K562 (cell line): ENCODE results near the gene CDPF1. TPM values are rescaled to one million over a fixed set of nuclear protein-coding genes. Genes with fewer than 3 reads are reported as not detected.

ENCODE experiments used
- ATAC-seq: fragments of 200-7000 bp; cut with Tn5 transposase; 3 replicates; pipeline ENCODE4 v1.9.1; 2020; ENCODE audit warnings: moderate library complexity
- BruUV-seq: library from RNA; stranded (reverse); fragments of 400-500 nt; replicated peaks from 2 replicates; lab custom pipeline; 2021; lab: Mats Ljungman, UMichigan
- CTCF ChIA-PET: fragments of 300-600 bp; formaldehyde crosslinking; extraction: SDS; loops from one replicate; lab custom pipeline; 2021; ENCODE audit warnings: low intra/inter-chr PET ratio; lab: Yijun Ruan, JAX
- POLR2A ChIA-PET: fragments of 300-600, 350-650 bp; sonication (Branson Sonifier 250); formaldehyde crosslinking; extraction: SDS; loops from one replicate; lab custom pipeline; 2021; ENCODE audit warnings: antibody characterized with exemption, inconsistent platforms; lab: Yijun Ruan, JAX
- DNase-seq, 4 experiments: peaks; one replicate each; pipeline versions ENCODE4 v3.0.0 to v3.0.0-alpha.2; 2011 to 2018; ENCODE audit warnings: low spot score in 3 of 4, mixed read lengths in 3 of 4; ENCODE audit errors: extremely low read depth in 1 of 4
- FAIRE-seq: peaks from 2 replicates; lab custom pipeline; 2011; peaks lifted over from hg19 to GRCh38; lab: Jason Lieb, UNC
- H2AFZ ChIP-seq: 2 replicates; pipeline ENCODE4 v1.6.0; 2011; ENCODE audit warnings: low read depth, low read length, control low read depth, inconsistent platforms
- H3K27ac ChIP-seq: fragments of 200-600 bp; 3 replicates; pipeline ENCODE4 v1.8.0; 2011; ENCODE audit warnings: low read depth, mild to moderate bottlenecking, control low read depth, inconsistent platforms, low read length, moderate library complexity, mixed read lengths; ENCODE audit errors: extremely low read depth
- H3K27me3 ChIP-seq, 2 experiments: fragments of 300-600 bp in 1 of 2; 2 replicates in 1 of 2; 3 replicates in 1 of 2; pipeline versions ENCODE4 v1.6.0 to v1.8.0; 2011; ENCODE audit warnings: inconsistent platforms in 2 of 2, low read length in 2 of 2, mild to moderate bottlenecking in 1 of 2, mixed read lengths in 1 of 2, moderate library complexity in 1 of 2; ENCODE audit not compliant: control insufficient read depth in 2 of 2, insufficient read depth in 2 of 2
- H3K36me3 ChIP-seq: fragments of 300-600 bp; 3 replicates; pipeline ENCODE4 v1.8.0; 2011; ENCODE audit warnings: mild to moderate bottlenecking, low read length, inconsistent platforms; ENCODE audit not compliant: control insufficient read depth, insufficient read depth
- H3K4me1 ChIP-seq, 2 experiments: fragments of 200-600 bp in 1 of 2; replicated peaks in 1 of 2; 2 replicates in 1 of 2; 3 replicates in 1 of 2; pipeline versions ENCODE4 v1.5.1 to v1.8.0; 2011; ENCODE audit warnings: inconsistent platforms in 2 of 2, low read length in 2 of 2, mild to moderate bottlenecking in 1 of 2, mixed read lengths in 1 of 2, moderate library complexity in 1 of 2; ENCODE audit not compliant: control insufficient read depth in 2 of 2, insufficient read depth in 2 of 2
- H3K4me2 ChIP-seq: 2 replicates; pipeline ENCODE4 v1.6.1; 2011; ENCODE audit warnings: low read length, control low read depth, inconsistent platforms, mixed read lengths; ENCODE audit not compliant: insufficient read depth
- H3K4me3 ChIP-seq: fragments of 200-600 bp; sonication (generic), shearing (Covaris generic); 2 replicates; pipeline ENCODE4 v1.5.1; 2016; ENCODE audit warnings: control low read depth, inconsistent platforms
- H3K79me2 ChIP-seq: fragments of 200-600 bp; 3 replicates; pipeline ENCODE4 v1.8.0; 2011; ENCODE audit warnings: low read length, inconsistent platforms; ENCODE audit not compliant: control insufficient read depth, insufficient read depth
- H3K9ac ChIP-seq, 2 experiments: 2 replicates each; pipeline versions ENCODE4 v1.6.0 to v1.6.1; 2011; ENCODE audit warnings: low read depth in 2 of 2, low read length in 2 of 2, control low read depth in 1 of 2, inconsistent platforms in 1 of 2, mild to moderate bottlenecking in 1 of 2, mixed read lengths in 1 of 2; ENCODE audit not compliant: insufficient read depth in 1 of 2
- H3K9me1 ChIP-seq: one replicate; pipeline ENCODE4 v1.6.0; 2011; ENCODE audit warnings: inconsistent platforms, mild to moderate bottlenecking, low read length, moderate library complexity; ENCODE audit not compliant: control insufficient read depth, insufficient read depth
- H3K9me3 ChIP-seq: replicated peaks from 2 replicates; pipeline ENCODE4 v1.5.1; 2011; ENCODE audit warnings: low read depth, low read length, inconsistent platforms; ENCODE audit not compliant: control insufficient read depth, insufficient read depth
- H4K20me1 ChIP-seq: replicated peaks from 2 replicates; pipeline ENCODE4 v1.6.1; 2011; ENCODE audit warnings: low read length, inconsistent platforms, mixed read lengths; ENCODE audit not compliant: control insufficient read depth, insufficient read depth
- ATF7 ChIP-seq: fragments of 450-650 bp; IDR thresholded peaks from 2 replicates; pipeline ENCODE4 v1.7.1; 2014; ENCODE audit warnings: mild to moderate bottlenecking, moderate library complexity
- BACH1 ChIP-seq: fragments of 200-800 bp; sonication (Bioruptor generic); IDR thresholded peaks from 2 replicates; pipeline ENCODE4 v1.6.1; 2016; ENCODE audit warnings: missing genetic modification characterization, missing compliant biosample characterization
- DPF2 ChIP-seq: fragments of 450-650 bp; IDR thresholded peaks from 2 replicates; pipeline ENCODE4 v1.6.1; 2016
- FOXA1 ChIP-seq: fragments of 450-650 bp; IDR thresholded peaks from 2 replicates; pipeline ENCODE4 v1.6.1; 2016; ENCODE audit warnings: mild to moderate bottlenecking, borderline replicate concordance
- FUS ChIP-seq: fragments of 200-400 bp; formaldehyde crosslinking; optimal IDR thresholded peaks from 2 replicates; pipeline ENCODE3; 2017; ENCODE audit warnings: low read depth, low read length
- GTF2B ChIP-seq: IDR thresholded peaks from 2 replicates; pipeline ENCODE4 v1.6.1; 2011; ENCODE audit not compliant: insufficient read length; ENCODE audit errors: extremely low read depth
- KLF6 ChIP-seq: fragments of 250-450 bp; sonication (Bioruptor Pico); IDR thresholded peaks from 2 replicates; pipeline ENCODE4 v1.4.0; 2020; ENCODE audit warnings: mild to moderate bottlenecking, moderate library complexity, borderline replicate concordance
- MCM3 ChIP-seq: fragments of 450-650 bp; IDR thresholded peaks from 2 replicates; pipeline ENCODE4 v1.6.1; 2016
- NR2C1 ChIP-seq, 2 experiments: fragments of 450-650 bp; IDR thresholded peaks; 2 replicates each; pipeline ENCODE4 v1.6.1; 2017; ENCODE audit warnings: mild to moderate bottlenecking in 2 of 2, antibody characterized with exemption in 1 of 2, inconsistent platforms in 1 of 2, missing compliant biosample characterization in 1 of 2, missing genetic modification characterization in 1 of 2
- PHF20 ChIP-seq: fragments of 450-650 bp; IDR thresholded peaks from 2 replicates; pipeline ENCODE4 v1.6.1; 2018; ENCODE audit not compliant: partially characterized antibody
- PHF21A ChIP-seq: fragments of 450-650 bp; IDR thresholded peaks from 2 replicates; pipeline ENCODE4 v1.6.1; 2017; ENCODE audit warnings: low read depth, borderline replicate concordance
- TEAD2 ChIP-seq: fragments of 450-650 bp; IDR thresholded peaks from 2 replicates; pipeline ENCODE4 v1.6.1; 2016; ENCODE audit warnings: missing genetic modification characterization, control low read depth, missing compliant biosample characterization
- ZNF121 ChIP-seq: sonication (generic); formaldehyde crosslinking; conservative IDR thresholded peaks from 2 replicates; pipeline ENCODE4 v1.8.0; 2022; ENCODE audit warnings: missing genetic modification reagents
- ZNF140 ChIP-seq: fragments of 250-450 bp; sonication (Bioruptor Pico); IDR thresholded peaks from 2 replicates; pipeline ENCODE4 v1.8.0; 2021; ENCODE audit warnings: moderate library complexity, mild to moderate bottlenecking, inconsistent platforms
- ZNF165 ChIP-seq: fragments of 250-450 bp; sonication (Bioruptor Pico); IDR thresholded peaks from 2 replicates; pipeline ENCODE4 v1.4.0; 2020; ENCODE audit warnings: borderline replicate concordance
- whole genome bisulfite sequencing: fragments of 100-300 bp; shearing (Covaris generic); methylation state at CpG from one replicate; pipeline ENCODE4 v1.1.6; 2016; ENCODE audit warnings: low coverage, mixed read lengths; ENCODE audit not compliant: insufficient coverage; ENCODE audit errors: missing lambda C conversion rate; 5-methylcytosine and 5-hydroxymethylcytosine counted together
- in situ Hi-C: fragments of 300-500 bp; cut with MboI; formaldehyde crosslinking; loops from 4 replicates; pipeline ENCODE4 v1.15.0; 2018; ENCODE audit warnings: inconsistent platforms, mixed read lengths
- intact Hi-C: fragments of 100-400 bp; cut with micrococcal nuclease; formaldehyde crosslinking; loops from 2 replicates; pipeline ENCODE4 v1.14.2; 2022
- polyA plus RNA-seq, 8 experiments: library from polyadenylated mRNA; depleted of rRNA in 4 of 8; stranded (reverse) in 5 of 8; unstranded in 3 of 8; fragments of >200 nt; fragmentation: Nextera tagmentation in 2 of 8; fragmentation: Illumina TruSeq in 1 of 8; extraction: Ambion mirVana in 2 of 8; extraction: Trizol in 1 of 8; gene quantifications; 2 replicates each; pipeline versions ENCODE4 v1.2.1 to v1.2.3, GENCODE V29; 2011 to 2014; ENCODE audit warnings: inconsistent platforms in 1 of 8, missing spikeins in 1 of 8
- total RNA-seq, 7 experiments: library from RNA; depleted of rRNA in 6 of 7; stranded (reverse); fragments of >200 nt in 6 of 7; fragmentation: Illumina TruSeq in 2 of 7; extraction: Trizol in 2 of 7; gene quantifications; 2 replicates each; pipeline versions ENCODE4 v1.2.1 to v1.2.3, GENCODE V29; 2011 to 2021; ENCODE audit warnings: low replicate concordance in 1 of 7
- TF ChIP-seq, protein P1 (sequence below), 2 experiments: fragments of 450-650 bp in 1 of 2; IDR thresholded peaks; 2 replicates each; pipeline ENCODE4 v1.6.1; 2011 to 2017; ENCODE audit warnings: low read depth in 2 of 2, antibody characterized with exemption in 1 of 2, borderline replicate concordance in 1 of 2, low read length in 1 of 2, mild to moderate bottlenecking in 1 of 2, mixed read lengths in 1 of 2; ENCODE audit not compliant: control insufficient read depth in 1 of 2
- TF ChIP-seq, protein P2 (sequence below): fragments of 250-450 bp; sonication (Bioruptor Pico); IDR thresholded peaks from 2 replicates; pipeline ENCODE4 v1.4.0; 2020; ENCODE audit warnings: mild to moderate bottlenecking, moderate library complexity, borderline replicate concordance

Gene CDPF1
- total and polyA plus RNA-seq, 9 of the 15 experiments (the other 6 are each of a cell fraction or from before 2014, with no cell fraction given), result 0.84 to 19.5 (median 9.1) TPM

- 45% methylated on average over 8 of the region's 8 CpGs for WGBS
- intact Hi-C loops, result no loop called here
- ATAC-seq, result no peak
- H3K79me2 ChIP-seq, result peaks cover 18% of the 10 kb centered on the region
- DNase-seq, result peak in 2 of 4 experiments; percentile 36 to 44
- no TSS peak for BruUV-seq
- peaks cover 6 to 14% of the 10 kb centered on the region in 2 experiments; a peak in 4 of 5 replicates for H3K4me1 ChIP-seq
- H3K4me3 ChIP-seq, result no peak overlapping the region
- H3K9me1 ChIP-seq, result no peaks in the 10 kb centered on the region
- no peaks in the 10 kb centered on the region for H3K27me3 ChIP-seq
- H2AFZ ChIP-seq, result no peak overlapping the region
- ChIA-PET CTCF (no interaction called here), POLR2A (interaction anchor here (1.0 to 1.5 kb wide), 2 partner anchors 12 to 47 kb away, joined by 3 to 5 read pairs; partner anchors contain the start of gene TTC38)
- no peaks in the 10 kb centered on the region; the same call in 2 of the 3 replicates for H3K36me3 ChIP-seq
- in situ Hi-C loops, result no loop called here
- peak; percentile 73 for FAIRE-seq
- H4K20me1 ChIP-seq, result no peaks in the 10 kb centered on the region
- peaks cover 3% of the 10 kb centered on the region; the same call in 1 of the 2 replicates for H3K9me3 ChIP-seq
- no peak overlapping the region for H3K9ac ChIP-seq
- no peak overlapping the region for H3K4me2 ChIP-seq
- peak overlapping the region; percentile 5; the same call in 1 of the 3 replicates for H3K27ac ChIP-seq
- TF ChIP-seq GTF2B (no peak), FUS (no peak), ZNF165 (CRISPR knock-in tag) (no peak), ZNF121 (CRISPR knock-in tag) (no peak), PHF20 (no peak), ATF7 (no peak), BACH1 (tag) (no peak), PHF21A (no peak), TEAD2 (tag) (no peak), KLF6 (no peak), MCM3 (no peak), FOXA1 (no peak), ZNF140 (no peak), NR2C1 (IDR thresholded peaks at IDR 0.05) (no peak), NR2C1 (tag; IDR thresholded peaks at IDR 0.05) (no peak), DPF2 (0 out of 2 replicates have a peak, but pooled peaks have one; percentile 25)
- TF ChIP-seq, protein P1, sequence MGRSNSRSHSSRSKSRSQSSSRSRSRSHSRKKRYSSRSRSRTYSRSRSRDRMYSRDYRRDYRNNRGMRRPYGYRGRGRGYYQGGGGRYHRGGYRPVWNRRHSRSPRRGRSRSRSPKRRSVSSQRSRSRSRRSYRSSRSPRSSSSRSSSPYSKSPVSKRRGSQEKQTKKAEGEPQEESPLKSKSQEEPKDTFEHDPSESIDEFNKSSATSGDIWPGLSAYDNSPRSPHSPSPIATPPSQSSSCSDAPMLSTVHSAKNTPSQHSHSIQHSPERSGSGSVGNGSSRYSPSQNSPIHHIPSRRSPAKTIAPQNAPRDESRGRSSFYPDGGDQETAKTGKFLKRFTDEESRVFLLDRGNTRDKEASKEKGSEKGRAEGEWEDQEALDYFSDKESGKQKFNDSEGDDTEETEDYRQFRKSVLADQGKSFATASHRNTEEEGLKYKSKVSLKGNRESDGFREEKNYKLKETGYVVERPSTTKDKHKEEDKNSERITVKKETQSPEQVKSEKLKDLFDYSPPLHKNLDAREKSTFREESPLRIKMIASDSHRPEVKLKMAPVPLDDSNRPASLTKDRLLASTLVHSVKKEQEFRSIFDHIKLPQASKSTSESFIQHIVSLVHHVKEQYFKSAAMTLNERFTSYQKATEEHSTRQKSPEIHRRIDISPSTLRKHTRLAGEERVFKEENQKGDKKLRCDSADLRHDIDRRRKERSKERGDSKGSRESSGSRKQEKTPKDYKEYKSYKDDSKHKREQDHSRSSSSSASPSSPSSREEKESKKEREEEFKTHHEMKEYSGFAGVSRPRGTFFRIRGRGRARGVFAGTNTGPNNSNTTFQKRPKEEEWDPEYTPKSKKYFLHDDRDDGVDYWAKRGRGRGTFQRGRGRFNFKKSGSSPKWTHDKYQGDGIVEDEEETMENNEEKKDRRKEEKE (IDR thresholded peaks at IDR 0.05; ENCODE audit: borderline replicate concordance in 1 of 2, control insufficient read depth in 1 of 2, low read depth in 2 of 2, low read length in 1 of 2), result no peak
- TF ChIP-seq, protein P2, sequence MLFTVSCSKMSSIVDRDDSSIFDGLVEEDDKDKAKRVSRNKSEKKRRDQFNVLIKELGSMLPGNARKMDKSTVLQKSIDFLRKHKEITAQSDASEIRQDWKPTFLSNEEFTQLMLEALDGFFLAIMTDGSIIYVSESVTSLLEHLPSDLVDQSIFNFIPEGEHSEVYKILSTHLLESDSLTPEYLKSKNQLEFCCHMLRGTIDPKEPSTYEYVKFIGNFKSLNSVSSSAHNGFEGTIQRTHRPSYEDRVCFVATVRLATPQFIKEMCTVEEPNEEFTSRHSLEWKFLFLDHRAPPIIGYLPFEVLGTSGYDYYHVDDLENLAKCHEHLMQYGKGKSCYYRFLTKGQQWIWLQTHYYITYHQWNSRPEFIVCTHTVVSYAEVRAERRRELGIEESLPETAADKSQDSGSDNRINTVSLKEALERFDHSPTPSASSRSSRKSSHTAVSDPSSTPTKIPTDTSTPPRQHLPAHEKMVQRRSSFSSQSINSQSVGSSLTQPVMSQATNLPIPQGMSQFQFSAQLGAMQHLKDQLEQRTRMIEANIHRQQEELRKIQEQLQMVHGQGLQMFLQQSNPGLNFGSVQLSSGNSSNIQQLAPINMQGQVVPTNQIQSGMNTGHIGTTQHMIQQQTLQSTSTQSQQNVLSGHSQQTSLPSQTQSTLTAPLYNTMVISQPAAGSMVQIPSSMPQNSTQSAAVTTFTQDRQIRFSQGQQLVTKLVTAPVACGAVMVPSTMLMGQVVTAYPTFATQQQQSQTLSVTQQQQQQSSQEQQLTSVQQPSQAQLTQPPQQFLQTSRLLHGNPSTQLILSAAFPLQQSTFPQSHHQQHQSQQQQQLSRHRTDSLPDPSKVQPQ (CRISPR knock-in tag), result no peak
Observed at GRCh38 chr22:46256358-46256958, 6.4 kb upstream of the CDPF1 start.
